HG03457 (cell line): ENCODE results near the gene RNH1.

Experiments
- ATAC-seq: cut with Tn5 transposase; IDR thresholded peaks from one replicate; pipeline ENCODE4 v1.9.1; 2021; ENCODE audit warnings: moderate number of reproducible peaks; ENCODE audit not compliant: unreplicated experiment

The RNH1 gene

DNA sequence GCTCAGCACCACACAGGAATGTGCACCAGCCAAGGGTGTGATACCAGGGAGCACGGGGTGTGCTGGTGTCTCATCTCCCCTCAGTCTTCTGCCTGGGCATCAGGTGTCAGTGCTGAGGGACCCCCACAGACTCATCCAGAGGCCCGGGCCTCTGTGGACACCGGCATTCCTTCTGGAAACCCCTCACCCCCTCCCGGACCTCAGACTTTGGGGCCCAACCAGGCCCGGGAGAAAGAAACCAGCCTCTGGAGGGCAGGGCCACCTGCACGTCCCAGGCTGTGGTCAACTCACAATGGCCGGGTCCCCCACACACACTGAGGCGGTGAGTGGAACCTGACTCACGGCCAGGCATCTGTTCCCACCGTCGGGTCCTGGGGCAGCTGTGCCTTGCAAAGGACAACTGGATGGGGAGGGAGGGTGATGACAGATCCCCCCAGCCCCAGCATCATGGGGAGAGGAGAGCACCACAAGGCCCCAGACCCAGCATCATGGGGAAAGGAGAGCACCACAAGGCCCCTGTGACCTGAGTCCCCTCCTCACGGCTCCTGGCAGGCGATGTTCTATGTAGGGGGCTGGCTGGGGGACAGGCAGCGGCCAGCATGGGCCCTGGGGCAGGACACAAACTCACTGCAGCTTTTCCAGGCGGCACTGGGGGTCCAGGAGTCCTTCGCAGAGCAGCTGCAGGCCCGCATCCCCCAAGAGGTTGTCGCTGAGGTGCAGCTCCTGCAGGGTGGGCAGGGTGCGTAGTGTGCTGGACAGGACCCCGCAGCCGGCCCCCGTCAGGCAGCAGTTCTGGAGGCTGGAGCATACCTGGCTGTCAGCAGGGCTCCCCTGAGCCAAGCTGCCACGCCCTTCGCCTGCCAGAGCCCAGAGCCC, 7.6 kb downstream of the RNH1 start:
- no peak for ATAC-seq

DNA sequence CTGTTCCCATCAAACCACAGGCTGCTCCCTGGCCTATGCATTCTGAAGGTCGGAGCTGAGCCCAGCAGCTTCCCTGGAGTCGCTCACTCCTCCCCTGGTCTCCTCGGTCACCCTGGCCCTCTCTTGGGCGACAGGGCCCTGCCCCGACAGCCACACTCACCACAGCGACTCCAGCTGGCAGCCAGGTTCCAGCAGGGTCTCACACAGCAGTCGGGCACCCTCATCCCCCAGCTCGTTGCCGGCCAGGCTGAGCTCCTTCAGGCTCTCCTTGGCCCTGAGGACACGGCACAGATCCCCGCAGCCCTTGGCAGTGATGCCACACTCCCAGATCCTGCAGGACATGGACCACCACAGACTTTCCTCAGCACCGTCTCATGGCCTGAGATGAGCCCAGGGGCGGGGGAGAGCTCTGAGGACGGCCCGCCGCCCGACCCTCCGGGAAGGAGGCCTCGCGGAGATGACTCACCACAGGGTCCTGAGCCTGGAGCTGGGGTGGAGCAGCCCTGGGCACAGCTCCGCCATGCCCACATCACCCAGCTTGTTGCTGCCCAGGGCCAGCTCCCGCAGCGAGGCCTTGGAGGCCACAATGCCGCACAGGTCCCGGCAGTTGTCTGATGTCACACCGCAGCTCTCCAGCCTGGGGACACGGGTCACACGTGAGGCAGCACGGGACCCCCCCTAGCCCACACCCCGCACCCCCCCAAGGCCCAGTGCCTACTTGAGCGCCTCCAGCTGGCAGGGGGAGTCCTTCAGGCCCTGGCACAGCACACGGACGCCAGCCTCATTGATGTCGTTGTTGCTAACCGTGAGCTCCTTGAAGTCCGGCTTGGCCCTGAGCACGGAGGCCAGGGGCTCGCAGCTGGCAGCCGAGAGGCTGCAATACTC, 8.5 kb downstream of the RNH1 start:
- ATAC-seq, result no peak

DNA sequence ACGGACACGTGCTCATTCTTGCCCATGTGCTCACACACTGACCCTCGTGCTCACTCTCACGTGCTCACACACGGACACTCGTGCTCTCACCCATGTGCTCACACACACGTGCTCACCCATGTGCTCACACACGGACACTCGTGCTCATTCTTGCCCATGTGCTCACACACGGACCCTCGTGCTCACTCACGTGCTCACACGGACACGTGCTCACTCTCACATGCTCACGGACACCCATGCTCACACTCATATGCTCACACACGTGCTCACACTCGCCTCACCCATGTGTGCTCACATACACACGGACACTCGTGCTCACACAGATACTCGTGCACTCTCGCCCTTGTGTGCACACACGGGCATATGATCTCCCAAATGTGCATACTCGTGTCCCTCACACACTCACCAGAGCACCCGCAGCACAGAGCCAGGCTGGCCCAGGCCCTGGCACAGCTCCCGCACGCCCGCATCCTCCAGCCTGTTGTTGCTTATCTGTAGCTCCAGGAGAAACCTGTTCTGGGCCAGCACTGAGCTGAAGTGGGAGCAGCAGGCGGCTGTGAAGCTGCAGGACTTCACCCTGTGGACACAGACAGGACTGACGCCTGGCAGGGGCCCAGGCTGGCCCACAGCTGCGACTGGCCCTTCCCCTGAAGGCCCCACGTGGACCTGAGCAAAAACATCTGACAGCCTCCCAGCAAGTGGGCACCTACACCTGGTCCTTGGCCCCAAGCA, 9.3 kb downstream of the RNH1 start:
- ATAC-seq, result no peak

DNA sequence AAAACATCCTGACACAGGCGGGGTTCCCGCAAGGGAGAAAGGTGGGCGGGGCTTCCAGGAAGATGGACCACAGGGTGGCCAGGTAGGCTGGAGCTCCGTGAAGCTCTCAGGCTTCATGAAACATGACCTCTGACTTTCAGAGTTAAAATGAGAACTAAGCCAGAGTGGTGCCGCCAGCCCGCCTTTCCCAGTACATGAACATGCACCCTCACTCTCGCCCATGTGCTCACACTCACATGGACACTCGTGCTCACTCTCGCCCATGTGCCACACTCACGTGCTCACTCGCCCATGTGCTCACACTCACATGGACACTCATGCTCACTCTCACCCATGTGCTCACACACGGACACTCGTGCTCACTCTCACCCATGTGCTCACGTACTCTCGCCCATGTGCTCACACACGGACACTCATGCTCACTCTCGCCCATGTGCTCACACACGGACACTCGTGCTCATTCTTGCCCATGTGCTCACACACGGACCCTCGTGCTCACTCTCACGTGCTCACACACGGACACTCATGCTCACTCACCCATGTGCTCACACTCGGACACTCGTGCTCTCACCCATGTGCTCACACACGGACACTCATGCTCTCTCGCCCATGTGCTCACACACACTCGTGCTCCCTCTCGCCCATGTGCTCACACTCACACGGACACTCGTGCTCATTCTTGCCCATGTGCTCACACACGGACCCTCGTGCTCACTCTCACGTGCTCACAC, 10.0 kb downstream of the RNH1 start:
- ATAC-seq, result no peak

DNA sequence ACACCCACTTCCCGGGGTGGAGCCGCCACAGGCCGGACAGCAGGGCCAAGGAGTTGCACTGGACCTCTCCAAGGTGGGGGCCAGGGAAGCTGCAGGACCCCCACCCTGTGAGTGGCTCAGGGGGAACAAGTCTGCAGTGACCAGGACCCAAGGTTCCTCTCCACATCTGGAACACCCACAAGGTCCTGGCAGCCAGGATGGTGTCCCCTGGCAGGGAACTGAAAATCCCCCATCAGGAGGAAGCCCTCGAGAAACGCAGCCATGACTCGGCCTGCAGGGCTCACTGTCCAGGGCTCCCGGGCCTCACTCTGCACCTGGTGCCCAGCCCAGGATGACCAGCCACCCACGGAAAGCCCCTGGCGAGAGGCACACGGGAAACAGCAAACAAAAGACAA, 11.5 kb downstream of the RNH1 start:
- ATAC-seq, result no peak

DNA sequence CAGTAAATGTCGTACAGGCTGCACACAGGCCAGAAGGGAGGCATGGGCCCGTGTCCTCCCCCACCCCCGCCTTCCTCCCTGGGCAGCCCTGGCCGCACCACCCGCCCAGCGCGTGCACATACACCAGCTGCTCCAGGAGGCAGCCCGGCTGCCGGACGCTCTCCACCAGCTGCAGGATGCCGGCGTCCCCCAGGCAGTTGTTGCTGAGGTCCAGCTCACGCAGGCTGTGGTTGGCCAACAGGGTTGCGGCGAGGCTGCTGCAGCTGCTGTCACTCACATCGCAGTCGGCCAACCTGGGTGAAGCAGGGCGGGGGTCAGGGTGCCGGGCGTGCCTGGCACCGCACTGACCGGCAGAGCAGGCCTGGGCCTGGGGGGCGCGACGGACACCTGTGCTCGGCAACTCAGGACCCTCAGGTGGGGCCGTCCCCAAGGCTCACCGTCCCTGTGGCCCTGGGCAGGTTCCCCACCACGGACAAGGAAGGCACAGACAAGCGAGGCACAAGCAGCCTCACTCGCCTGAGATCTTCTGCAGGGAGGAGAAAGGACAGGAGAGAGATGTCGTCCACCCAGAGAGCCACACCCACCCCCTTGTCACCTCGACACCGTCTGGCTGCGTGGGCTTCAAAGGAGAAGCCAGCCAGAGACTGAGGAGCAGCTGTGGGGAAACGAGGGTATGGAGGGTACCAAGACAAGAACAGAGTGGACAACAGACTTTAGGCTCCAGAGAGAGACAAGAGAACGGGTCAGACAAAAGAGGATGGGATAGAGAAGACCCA, 12.1 kb downstream of the RNH1 start:
- ATAC-seq, result no peak

DNA sequence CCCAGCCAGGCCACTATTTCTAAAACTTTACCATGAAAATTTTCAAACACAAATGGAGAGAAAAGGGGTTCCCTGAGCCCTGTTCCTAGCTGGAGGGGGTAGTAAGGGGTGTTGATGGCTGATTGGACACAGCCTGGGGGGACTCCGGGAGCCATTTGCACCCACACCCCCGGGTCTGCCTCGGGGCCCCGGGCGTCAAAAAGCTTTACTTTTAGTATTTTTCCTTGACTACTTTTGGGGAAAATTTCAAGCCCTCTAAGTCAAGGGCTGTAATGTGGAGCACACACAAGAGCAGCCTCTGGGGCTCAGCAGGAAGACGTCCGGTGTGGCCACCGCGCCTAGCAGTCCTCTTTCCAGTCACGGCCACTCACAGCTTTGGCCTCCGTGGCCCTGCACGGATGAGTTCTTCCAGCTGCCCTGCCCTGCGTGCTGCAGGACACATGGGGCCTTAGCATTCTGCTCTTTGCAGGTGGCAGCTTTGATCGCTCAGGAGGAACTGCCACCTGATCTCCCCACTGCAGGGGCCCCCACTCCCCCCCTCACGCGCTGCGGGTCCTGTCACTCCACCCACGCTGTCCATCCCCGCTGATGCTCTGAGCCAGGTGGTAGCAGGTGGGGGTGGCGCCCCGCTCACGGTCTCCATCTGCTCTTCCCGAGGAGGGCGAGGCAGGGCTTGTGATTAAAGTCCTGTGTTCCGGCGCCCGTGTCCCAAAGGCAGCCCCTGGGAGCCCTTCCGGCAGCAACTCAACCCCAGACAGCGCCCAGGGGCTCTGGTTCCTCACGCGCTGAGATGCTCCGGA, 14.4 kb downstream of the RNH1 start:
- ATAC-seq, result no peak

DNA sequence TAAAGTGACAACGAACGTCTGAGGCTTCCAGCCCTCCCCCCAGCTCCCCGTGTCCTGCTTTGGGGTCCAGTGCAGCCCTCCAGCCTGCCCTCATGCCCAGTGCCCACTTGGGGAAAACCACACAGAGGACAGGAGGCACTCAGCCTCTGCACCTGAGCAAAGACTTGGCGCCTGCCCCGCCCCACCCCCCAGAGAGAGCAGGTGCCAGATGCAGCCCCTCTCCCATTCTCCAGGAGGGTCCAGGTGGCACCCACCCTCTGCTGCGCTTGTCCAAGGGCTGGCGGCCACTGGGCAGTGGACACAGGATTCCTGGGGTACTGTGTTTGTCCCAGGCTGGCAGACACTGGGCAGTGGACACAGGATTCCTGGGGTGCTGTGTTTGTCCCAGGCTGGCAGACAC, 15.7 kb downstream of the RNH1 start:
- ATAC-seq, result no peak

DNA sequence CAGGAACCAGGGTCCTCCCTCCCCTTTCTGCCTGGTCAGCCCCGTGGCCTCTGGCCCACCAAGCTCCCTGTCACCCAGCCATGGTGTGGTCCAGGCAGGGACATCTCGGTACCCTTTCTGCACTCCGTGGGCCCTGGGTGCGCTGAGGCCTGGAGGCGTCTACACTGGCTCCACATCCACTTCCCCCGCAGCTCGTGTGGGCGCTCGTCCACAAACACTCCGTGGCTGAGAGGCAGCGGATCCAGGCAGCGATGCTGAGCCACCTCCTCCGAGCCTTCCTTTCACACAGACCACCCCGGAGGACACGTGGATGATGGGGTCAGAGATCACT, 16.1 kb downstream of the RNH1 start:
- ATAC-seq, result no peak

DNA sequence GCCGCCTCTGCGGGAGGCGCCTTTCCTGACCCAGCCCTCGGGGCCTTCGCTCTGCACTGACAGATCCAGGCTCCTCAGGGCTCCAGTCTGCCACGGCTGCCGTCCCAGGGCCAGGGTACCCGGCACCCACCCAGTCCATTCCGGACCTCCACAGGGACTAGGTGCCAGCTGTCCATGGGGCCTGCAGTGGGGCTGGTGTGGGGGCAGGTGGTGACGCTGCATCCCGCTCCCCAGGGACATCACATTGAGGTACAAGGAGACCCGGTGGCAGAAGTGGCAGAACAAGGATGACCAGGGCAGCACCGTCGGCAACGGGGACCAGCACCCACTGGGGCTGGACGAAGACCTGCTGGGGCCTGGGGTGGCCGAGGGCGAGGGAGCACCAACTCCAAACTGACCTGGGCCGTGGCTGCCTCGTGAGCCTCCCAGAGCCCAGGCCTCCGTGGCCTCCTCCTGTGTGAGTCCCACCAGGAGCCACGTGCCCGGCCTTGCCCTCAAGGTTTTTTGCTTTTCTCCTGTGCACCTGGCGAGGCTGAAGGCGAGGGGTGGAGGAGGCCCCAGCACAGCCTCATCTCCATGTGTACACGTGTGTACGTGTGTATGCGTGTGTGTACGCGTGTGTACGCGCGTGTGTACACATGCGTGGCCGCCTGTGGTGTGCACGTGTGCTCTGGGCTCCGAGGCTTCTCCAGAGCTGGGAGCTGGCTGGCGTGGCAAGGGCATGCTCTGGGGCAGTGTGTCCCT, 16.7 kb downstream of the RNH1 start:
- no peak for ATAC-seq

DNA sequence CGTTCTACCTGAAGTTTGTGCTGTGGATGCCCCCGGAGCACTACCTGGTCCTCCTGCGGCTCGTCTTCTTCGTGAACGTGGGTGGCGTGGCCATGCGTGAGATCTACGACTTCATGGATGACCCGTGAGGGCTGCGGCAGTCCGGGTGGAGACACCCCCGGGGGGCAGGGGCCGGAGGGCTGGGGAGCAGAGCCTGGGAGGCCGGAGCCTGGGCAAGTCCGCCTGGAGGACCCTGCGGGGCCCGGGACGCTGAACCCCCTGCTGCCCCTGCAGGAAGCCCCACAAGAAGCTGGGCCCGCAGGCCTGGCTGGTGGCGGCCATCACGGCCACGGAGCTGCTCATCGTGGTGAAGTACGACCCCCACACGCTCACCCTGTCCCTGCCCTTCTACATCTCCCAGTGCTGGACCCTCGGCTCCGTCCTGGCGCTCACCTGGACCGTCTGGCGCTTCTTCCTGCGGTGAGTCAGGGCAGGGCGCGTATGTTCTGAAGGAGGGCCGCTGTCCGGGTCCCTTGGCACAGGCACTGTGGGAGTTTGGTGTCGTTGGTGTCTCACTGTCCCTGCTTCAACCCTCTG, 17.3 kb downstream of the RNH1 start:
- no peak for ATAC-seq

DNA sequence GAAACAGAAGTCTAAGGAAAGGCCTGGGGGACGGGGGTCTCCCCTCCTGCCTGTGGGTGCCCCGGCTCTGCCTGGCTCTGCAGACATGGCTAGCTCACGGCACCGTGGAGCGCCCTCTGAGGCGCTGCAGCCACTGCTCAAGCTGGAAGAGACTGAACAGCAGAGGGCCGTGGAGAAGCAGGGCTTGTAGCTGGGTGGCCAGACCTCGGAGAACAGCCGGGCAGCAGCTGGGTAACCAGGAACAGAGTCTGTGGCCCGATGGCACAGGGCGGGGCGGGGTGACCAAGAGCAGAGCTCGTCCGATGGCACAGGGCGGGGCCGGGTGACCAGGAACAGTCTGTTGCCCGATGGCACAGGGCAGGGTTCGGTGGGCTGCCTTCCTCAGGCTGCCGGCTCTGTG, 18.1 kb downstream of the RNH1 start:
- ATAC-seq, result no peak

DNA sequence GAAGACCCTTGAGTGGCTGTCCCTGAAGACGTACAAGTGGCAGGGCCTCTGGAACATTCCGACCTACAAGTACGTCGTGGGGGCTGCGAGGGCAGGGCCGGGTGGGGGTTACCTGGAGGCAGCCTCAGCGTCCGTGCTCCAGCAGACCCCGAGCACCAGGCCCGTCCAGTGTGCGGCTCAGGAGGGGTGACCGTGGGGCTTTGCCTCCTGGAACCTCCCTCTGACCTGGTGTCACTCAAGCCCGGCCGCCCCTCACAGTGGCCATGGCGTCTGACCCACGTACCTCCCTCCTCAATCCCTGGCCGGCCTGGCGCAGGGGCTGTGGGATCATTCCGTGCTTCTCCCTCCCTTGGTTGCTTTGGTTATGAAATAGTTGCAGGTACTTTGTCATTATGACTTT, 18.5 kb downstream of the RNH1 start:
- ATAC-seq, result no peak

DNA sequence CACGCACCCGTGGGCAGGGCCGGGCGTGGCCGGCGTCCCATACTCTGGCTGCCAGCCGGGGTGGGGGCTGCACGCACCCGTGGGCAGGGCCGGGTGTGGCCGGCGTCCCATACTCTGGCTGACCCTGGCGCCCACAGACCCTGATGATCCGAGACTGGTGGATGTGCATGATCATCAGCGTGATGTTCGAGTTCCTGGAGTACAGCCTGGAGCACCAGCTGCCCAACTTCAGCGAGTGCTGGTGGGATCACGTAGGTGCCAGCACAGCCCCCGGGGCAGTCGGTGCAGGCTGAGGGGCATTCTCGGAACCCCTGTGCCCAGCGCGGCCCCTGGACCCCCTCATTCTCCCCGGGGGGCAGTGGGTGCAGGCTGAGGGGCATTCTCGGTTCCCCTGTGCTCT, 19.0 kb downstream of the RNH1 start:
- ATAC-seq, result no peak

DNA sequence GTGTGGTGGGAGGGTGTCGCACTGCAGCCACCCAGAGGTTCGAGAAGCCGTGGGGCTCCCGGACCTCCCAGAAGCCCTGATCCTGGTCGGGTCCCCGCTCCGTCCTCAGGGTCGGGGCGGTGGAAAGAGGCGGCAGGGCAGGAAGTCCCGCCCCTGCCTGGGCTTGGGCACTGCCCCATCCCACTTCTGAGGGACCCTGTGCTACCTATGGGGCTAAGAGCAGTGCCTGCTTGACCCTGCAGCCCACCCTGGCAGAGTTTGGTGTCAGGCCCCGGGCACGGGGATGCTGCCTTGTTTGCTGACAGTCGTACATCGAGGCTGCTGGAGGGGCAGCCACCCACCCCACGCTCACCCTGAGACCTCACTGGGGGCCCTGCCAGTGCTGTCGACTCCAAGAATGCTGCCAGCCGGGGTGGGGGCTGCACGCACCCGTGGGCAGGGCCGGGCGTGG, 19.4 kb downstream of the RNH1 start:
- no peak for ATAC-seq

DNA sequence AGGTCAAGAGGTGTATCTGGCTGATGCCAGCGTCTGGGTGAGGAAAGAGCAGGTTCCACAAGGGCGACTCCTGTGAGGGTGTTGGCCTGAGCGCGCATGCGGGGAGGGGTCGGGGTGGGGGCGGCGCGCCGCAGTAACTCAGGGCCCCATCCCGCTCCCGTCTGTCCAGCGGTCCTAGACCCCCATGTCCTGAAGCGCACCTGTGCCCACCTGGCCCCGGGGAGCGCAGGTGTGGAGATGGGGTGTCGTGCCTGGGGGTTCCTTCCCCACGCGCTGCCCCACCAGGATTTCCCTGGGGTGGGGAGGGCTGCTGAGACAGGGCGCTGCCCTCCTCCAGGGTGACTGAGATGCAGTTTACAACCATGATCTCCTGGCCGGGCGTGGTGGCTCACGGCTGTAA, 20.9 kb downstream of the RNH1 start:
- no peak for ATAC-seq

DNA sequence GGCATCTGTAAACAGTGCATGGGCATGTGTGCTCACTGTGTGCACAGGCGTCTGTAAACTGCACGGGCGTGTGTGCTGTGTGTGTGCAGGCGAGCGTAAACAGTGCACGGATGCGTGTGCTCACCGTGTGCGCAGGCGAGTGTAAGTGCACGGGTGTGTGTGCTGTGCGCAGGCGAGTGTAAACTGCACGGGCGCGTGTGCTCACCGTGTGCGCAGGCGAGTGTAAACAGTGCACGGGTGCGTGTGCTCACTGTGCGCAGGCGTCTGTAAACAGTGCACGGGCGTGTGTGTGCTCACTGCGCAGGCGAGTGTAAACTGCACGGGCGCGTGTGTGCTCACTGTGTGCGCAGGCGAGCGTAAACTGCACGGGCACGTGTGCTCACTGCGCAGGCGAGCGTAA, 22.4 kb downstream of the RNH1 start:
- no peak for ATAC-seq

DNA sequence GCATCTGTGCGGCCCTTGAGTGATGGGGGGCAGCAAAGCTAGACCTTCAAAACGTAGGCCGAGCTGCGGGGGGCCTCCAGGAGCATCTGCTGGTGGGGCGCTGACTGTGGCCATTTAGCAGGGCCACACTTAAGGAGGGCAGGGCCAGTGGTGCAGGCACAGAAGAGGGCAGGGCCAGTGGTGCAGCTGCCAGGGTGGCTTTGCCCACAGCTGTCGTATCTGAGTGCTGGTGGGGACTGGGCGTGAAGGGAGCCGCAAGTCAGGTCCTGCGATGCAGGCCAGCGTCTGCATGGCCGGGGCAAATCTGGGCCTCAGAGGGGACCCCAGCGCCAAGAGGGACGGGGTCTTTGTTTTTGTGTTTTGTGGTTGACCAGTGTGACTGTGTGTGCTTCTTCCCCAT, 27.7 kb downstream of the RNH1 start:
- no peak for ATAC-seq
